COLO668 (cell line): Measurements from ENCODE around the gene SCARF2.
A peak's percentile ranks its signal among the peaks of the same experiment; 100 is the strongest.
"Not testable (repeated sequence)": the region's sequence is repeated elsewhere in the genome, so short reads cannot be mapped to it uniquely, and the experiment has no call there.

Experiments used
- DNase-seq: peaks from one replicate; lab custom pipeline; 2025; ENCODE audit not compliant: unreplicated experiment; lab: John Stamatoyannopoulos, UW

Gene SCARF2

GRCh38 chr22:20463324-20464095, 25.9 kb upstream of the SCARF2 start:
- no peak for DNase-seq

DNA sequence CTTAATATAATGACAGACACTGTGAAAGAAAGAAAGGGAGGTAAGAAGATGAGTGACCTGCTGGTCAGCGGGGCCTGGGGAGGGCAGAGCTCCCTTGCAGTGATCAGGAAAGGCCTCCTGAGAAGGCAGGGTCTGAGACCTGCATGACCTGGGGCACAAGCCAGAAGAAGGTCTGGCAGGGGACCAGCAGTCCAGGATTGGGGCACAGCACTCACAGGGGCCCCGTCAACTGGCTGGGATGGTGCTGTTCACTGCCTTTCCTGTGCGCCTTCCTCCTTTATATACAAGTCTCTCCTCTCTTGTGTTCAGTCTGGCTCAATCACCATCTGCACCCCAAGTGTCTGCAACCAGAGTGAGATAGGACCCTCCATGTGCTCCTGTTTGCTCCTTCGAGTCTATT, 22.2 kb upstream of the SCARF2 start:
- DNase-seq: no peak

DNA sequence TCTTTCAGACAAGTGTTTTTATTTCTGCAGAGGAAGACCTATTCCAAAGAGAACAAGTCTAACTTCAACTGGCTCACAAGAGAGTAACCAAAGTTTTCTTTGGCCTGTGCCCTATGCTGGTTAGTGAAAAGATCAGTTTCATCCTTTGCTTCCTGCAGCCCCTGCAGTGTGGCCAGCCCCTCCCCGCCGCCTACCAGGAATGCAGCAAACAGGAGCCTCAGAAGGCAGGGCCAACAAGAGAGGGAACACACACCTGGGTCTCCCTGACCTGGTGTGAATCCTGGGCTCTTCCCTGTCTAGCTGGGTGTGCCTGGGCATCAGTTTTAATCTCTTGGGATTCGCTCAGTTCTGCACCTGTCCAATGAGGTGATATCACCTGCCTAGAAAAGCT, 21.5 kb upstream of the SCARF2 start:
- no peak for DNase-seq

GRCh38 chr22:20458530-20459151, 21.0 kb upstream of the SCARF2 start:
- DNase-seq: no peak

GRCh38 chr22:20457506-20458240, 20.0 kb upstream of the SCARF2 start:
- DNase-seq: no peak

GRCh38 chr22:20456722-20457076, 19.1 kb upstream of the SCARF2 start:
- no peak for DNase-seq

DNA sequence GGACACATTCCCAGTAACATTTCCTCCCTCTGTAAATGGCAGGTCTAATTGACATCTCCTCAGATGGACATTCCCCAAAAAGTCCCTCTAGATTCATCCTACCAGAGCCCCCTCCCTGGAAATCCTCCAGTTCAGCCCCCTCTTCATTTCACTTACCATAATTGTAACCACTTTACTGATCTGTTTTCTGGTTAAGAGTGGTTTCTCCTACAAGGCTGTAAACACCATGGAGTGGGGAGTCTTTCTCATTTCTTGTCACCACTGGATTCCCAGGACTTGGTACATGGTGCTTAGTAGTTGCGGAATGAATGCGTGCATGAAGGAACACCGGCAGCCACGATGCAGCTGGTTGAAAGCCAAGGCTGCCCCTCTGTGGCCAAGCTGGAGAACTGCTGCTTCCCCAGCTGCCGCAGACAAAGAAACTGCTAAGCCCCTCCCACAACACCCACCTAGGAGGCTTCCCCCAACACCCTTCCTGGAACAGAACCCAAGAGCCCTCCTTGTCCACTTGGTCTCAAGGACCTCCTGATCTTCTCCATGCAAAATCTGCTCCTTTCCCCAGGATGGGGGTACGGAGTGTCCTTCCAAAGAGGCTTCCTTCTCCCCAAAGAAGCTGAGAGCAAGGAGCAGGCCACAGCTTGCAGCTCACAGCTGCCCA, 18.6 kb upstream of the SCARF2 start:
- peak; percentile 60 for DNase-seq

DNA sequence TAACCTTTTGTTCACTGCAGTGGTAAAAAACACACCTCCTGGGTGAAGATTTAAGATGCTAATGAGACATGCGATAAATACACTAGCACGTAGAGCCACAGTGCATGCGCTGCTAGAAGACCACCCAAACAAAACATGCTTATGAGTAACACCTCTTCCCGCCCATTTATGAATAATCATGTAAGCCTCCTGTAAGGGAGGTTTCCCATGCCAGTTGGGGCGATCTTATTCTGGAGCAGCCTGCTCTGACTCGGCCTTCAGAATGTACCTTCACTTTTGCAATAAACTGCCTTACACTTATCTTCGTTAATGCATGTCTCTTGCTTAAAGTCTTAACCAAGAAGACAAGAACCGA, 18.1 kb upstream of the SCARF2 start:
- no peak for DNase-seq

- no peak for DNase-seq
Observed at GRCh38 chr22:20453222-20453621, 15.6 kb upstream of the SCARF2 start.

- no peak for DNase-seq
Observed at GRCh38 chr22:20451920-20452319, 14.3 kb upstream of the SCARF2 start.

DNA sequence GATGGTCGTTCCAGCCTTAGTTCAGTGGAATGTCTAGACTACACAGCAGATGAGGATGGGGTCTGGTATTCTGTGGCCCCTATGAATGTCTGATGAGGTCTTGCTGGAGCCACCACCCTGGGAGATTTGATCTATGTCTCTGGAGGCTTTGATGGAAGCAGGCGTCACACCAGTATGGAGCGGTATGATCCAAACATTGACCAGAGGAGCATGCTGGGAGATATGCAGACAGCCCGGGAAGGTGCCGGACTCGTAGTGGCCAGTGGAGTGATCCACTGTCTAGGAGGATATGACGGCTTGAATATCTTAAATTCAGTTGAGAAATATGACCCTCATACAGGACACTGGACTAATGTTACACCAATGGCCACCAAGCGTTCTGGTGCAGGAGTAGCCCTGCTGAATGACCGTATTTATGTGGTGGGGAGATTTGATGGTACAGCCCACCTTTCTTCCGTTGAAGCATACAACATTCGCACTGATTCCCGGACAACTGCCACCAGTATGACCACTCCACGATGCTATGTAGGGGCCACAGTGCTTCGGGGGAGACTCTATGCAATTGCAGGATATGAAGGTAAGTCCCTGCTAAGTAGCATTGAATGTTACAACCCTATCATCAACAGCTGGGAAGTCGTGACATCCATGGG, 13.6 kb upstream of the SCARF2 start:
- DNase-seq: not testable (repeated sequence)

DNA sequence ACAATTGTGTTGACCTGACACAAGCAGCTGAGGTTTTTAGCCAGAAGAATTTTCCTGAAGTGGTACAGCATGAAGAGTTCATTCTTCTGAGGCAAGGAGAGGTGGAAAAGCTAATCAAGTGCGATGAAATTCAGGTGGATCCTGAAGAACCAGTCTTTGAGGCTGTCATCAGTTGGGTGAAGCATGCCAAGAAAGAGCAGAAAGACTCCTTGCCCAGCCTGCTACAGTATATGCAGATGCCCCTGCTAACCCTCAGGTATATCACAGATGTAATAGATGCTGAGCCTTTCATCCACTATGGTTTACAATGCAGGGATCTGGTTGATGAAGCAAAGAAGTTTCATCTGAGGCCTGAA, 12.9 kb upstream of the SCARF2 start:
- no peak for DNase-seq

DNA sequence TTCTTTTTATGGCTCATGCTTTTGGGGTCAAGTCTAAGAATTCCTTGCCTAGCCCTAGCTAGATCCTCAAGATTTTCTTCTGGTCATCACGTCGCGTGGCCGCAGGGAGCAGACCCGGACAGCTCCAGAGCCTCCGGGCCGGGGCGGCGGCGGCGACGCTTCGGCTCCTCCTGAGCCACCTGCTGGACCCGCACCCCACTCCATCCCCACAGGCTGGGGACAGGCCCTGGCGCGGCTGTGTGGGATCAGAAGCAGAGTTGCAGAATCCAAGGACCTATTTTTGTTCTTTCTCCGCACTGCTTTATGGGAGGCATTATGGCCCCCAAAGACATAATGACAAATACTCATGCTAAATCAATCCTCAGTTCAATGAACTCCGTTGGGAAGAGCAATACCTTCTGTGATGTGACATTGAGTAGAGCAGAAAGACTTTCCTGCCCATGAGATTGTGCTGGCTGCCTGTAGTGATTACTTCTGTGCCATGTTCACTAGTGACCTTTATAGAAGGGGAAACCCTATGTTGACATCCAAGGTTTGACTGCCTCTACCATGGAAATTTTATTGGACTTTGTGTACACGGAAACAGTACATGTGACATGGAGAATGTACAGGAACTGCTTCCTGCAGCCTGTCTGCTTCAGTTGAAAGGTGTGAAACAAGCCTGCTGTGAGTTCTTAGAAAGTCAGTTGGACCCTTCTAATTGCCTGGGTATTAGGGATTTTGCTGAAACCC, 12.4 kb upstream of the SCARF2 start:
- no peak for DNase-seq

DNA sequence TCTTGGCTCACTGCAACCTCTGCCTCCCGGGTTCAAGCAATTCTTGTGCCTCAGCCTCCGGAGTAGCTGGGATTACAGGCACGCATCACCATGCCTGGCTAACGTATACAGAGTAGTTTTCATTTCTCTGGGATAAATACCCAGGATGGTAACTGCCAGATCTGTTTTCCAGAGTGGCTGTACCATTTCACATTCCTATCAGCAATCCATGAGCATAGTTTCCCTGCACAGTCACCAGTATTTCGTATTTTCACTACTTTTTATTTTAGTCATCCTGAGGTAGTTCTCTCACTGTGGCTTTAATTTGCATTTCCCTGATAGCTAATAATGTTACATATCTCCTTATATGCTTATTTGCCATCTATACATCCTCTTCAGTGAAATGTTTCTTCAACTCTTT, 11.0 kb upstream of the SCARF2 start:
- DNase-seq: no peak

- no peak for DNase-seq
Observed at GRCh38 chr22:20446383-20446970, 8.9 kb upstream of the SCARF2 start.

GRCh38 chr22:20444325-20444724, 6.7 kb upstream of the SCARF2 start:
- DNase-seq: no peak

DNA sequence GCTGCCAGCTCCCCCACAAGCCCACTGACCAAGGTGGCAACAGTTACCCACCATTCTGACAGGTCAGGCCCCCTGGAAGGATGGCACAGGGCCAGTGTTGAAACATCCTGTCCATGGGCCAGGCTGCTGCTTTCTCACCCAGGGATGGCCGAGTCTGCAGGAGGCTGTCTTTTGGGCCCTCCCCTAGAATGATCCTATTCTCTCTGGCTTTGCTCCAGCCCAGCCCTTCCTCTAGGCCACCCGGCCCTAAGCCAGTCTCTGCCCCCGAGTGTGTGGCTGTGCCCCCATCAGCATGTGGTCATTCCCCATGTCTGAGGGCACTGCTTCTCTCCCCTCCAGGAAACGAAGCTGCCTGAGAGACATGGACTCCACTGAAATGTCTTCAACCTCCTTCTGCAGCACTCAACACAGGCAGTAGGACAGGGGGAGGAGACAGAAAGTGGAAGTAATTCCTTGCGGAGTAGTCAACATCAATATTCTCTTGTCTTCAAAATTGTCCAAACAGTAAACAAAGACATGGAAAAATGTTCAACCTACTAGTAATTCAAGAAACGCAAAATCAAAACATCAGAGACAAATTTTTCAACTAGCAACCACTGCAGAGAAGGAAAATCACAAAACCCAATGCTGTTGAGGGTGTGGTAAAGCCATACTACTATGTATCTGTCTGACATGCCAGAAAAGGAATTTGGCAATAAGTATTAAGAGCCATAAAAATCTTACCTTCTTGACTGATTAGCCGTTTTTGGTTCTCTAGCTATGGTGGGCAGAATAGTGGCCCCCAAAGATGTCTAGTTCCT, 5.1 kb upstream of the SCARF2 start:
- DNase-seq: no peak

DNA sequence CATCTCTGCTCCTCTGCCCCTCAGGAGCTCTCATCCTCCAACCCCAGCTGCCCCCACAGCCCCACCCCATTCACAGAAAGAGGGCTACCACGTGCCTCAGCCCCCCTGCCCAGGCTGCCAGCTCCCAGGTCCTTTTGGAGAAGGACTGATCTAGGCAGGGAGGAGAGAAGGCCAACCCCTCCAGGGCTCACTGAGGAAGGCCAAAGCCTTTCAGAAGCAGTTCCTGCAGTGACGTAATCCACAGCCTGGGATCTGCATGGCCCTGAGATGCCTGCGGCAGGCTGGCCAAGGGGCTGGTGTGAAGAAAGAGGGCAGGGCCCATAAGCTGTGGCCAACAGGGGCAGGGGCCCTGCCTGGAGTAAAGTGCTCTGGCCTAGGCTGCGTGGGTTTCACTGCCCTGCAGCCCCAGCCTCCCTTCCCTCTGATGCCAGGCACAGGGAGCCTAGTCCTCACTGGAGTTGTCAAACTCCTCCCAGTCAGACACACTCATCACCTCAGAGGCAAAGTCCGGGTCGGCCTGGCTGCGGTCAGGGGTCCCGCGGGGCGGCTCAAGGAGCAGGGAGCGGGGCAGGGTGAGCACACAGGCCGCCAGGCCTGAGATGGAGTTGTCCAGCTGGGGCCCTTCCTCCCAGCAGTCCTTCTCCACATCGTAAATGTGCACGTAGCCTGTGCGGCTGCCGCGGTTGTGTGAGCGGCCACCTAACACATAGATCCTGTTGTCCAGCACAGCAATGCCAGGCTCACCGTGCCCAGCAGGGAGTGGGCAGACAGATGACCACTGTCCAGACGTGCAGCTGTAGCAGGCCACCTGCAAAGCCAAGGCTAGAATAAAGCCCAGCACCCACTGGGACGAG, 4.2 kb upstream of the SCARF2 start:
- no peak for DNase-seq
